NCI-H2171 (cell line): ENCODE data around the gene CCDC60.
A peak's percentile ranks its signal among the peaks of the same experiment; 100 is the strongest.

Experiments used
- DNase-seq: peaks from one replicate; lab custom pipeline; 2025; lab: John Stamatoyannopoulos, UW

Gene CCDC60

GRCh38 chr12:119446459-119446858, 111.9 kb downstream of the CCDC60 start:
- DNase-seq: no peak

GRCh38 chr12:119447126-119447525, 112.6 kb downstream of the CCDC60 start:
- no peak for DNase-seq

- no peak for DNase-seq
Observed at GRCh38 chr12:119447618-119448017, 113.1 kb downstream of the CCDC60 start.

GRCh38 chr12:119448611-119449131, 114.1 kb downstream of the CCDC60 start:
- DNase-seq: peak; percentile 14

- no peak for DNase-seq
Observed at GRCh38 chr12:119450771-119451170, 116.2 kb downstream of the CCDC60 start.

- DNase-seq: no peak
Observed at GRCh38 chr12:119456824-119457223, 122.3 kb downstream of the CCDC60 start.

GRCh38 chr12:119457271-119457670, 122.7 kb downstream of the CCDC60 start:
- no peak for DNase-seq

GRCh38 chr12:119459481-119459880, 125.0 kb downstream of the CCDC60 start:
- DNase-seq: no peak

- no peak for DNase-seq
Observed at GRCh38 chr12:119460876-119461275, 126.3 kb downstream of the CCDC60 start.

- no peak for DNase-seq
Observed at GRCh38 chr12:119461636-119462214, 127.2 kb downstream of the CCDC60 start.

GRCh38 chr12:119463211-119463926, 128.8 kb downstream of the CCDC60 start:
- DNase-seq: no peak

GRCh38 chr12:119468296-119468695, 133.8 kb downstream of the CCDC60 start:
- DNase-seq: no peak

GRCh38 chr12:119475650-119476049, 141.1 kb downstream of the CCDC60 start:
- no peak for DNase-seq

- no peak for DNase-seq
Observed at GRCh38 chr12:119476951-119477350, 142.4 kb downstream of the CCDC60 start.

- DNase-seq: no peak
Observed at GRCh38 chr12:119479121-119479561, 144.6 kb downstream of the CCDC60 start.

GRCh38 chr12:119480551-119480950, 146.0 kb downstream of the CCDC60 start:
- no peak for DNase-seq

GRCh38 chr12:119486599-119487154, 152.1 kb downstream of the CCDC60 start:
- no peak for DNase-seq

- DNase-seq: no peak
Observed at GRCh38 chr12:119491814-119492213, 157.3 kb downstream of the CCDC60 start.

GRCh38 chr12:119500209-119500608, 165.7 kb downstream of the CCDC60 start:
- DNase-seq: no peak

GRCh38 chr12:119501052-119501451, 166.5 kb downstream of the CCDC60 start:
- no peak for DNase-seq

GRCh38 chr12:119505001-119505400, 170.5 kb downstream of the CCDC60 start:
- DNase-seq: no peak

GRCh38 chr12:119512772-119513497, 178.4 kb downstream of the CCDC60 start:
- DNase-seq: no peak

GRCh38 chr12:119528241-119528640, 193.7 kb downstream of the CCDC60 start:
- no peak for DNase-seq
